ENCODE measurements around the gene RNPS1.

Gene RNPS1

DNA sequence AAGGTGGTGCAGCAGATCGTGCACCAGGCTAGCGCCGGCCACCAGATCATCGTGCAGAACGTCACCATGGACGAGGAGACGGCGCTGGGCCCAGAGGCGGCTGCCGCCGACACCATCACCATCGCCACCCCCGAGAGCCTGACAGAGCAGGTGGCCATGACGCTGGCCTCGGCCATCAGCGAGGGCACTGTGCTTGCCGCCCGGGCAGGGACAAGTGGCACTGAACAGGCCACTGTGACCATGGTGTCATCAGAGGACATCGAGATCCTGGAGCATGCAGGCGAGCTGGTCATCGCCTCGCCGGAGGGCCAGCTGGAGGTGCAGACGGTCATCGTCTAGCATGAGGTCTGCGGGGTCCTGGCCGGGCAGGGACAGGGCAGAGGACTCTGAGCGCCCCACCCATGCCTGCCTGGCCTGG is 32.7 kb downstream of the RNPS1 start:
- Histone ChIP-seq H3K4me2 (ENCODE audit: low read depth, low read length, poor library complexity, severe bottlenecking) (no peak overlapping the region), H3K9ac (ENCODE audit: low read length) (no peak overlapping the region), H3K4me3 (ENCODE audit: insufficient read depth, low read length, poor library complexity, severe bottlenecking) (no peak overlapping the region), H3K27me3 (ENCODE audit: low read length) (no peaks in the 10 kb centered on the region), H4K20me1 (ENCODE audit: low read depth, low read length) (no peaks in the 10 kb centered on the region), H3K9me3 (ENCODE audit: insufficient read depth, low read length) (no peaks in the 10 kb centered on the region), H3F3A (ENCODE audit: insufficient read depth) (0 out of 2 replicates have a peak, but pooled peaks cover 4% of the 10 kb centered on the region), H2AFZ (ENCODE audit: low read depth, low read length, severe bottlenecking) (no peak overlapping the region), H3K9me2 (replicated peaks; ENCODE audit: insufficient read depth, low read length) (no peaks in the 10 kb centered on the region), H3K27ac (ENCODE audit: low read depth, low read length) (no peak overlapping the region), H3K79me2 (ENCODE audit: insufficient read depth, low read length) (no peaks in the 10 kb centered on the region), H3K36me3 (ENCODE audit: low read length) (no peaks in the 10 kb centered on the region)
- TF ChIP-seq EZH2phosphoT487 (conservative IDR thresholded peaks at IDR 0.05; ENCODE audit: low read length) = no peak
- TF ChIP-seq, protein P1, sequence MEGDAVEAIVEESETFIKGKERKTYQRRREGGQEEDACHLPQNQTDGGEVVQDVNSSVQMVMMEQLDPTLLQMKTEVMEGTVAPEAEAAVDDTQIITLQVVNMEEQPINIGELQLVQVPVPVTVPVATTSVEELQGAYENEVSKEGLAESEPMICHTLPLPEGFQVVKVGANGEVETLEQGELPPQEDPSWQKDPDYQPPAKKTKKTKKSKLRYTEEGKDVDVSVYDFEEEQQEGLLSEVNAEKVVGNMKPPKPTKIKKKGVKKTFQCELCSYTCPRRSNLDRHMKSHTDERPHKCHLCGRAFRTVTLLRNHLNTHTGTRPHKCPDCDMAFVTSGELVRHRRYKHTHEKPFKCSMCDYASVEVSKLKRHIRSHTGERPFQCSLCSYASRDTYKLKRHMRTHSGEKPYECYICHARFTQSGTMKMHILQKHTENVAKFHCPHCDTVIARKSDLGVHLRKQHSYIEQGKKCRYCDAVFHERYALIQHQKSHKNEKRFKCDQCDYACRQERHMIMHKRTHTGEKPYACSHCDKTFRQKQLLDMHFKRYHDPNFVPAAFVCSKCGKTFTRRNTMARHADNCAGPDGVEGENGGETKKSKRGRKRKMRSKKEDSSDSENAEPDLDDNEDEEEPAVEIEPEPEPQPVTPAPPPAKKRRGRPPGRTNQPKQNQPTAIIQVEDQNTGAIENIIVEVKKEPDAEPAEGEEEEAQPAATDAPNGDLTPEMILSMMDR (IDR thresholded peaks at IDR 0.05; ENCODE audit: insufficient read depth, low read length, poor library complexity, severe bottlenecking) = no peak

DNA sequence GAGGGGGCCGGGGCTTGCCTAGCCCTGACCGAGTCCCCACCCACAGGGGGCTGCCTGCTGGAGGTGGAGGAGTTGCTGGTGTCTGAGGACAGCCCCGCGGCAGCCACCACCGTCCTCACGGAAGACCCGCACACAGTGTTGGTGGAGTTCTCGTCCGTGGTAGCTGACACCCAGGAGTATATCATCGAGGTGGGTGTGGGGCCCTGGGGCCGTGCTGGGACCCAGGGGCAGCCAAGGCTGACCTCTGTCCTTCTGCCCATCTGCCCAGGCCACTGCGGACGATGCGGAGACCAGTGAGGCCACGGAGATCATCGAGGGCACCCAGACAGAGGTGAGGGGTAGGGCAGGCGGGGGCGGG is 33.1 kb downstream of the RNPS1 start:
- no peaks in the 10 kb centered on the region for H3K36me3 ChIP-seq (ENCODE audit: low read length)
- 0 out of 2 replicates have a peak, but pooled peaks cover 4% of the 10 kb centered on the region for H3F3A ChIP-seq (ENCODE audit: insufficient read depth)
- no peak overlapping the region for H2AFZ ChIP-seq (ENCODE audit: low read depth, low read length, severe bottlenecking)
- no peaks in the 10 kb centered on the region for H3K9me3 ChIP-seq (ENCODE audit: insufficient read depth, low read length)
- no peaks in the 10 kb centered on the region for H4K20me1 ChIP-seq (ENCODE audit: low read depth, low read length)
- no peaks in the 10 kb centered on the region for H3K79me2 ChIP-seq (ENCODE audit: insufficient read depth, low read length)
- no peak overlapping the region for H3K4me2 ChIP-seq (ENCODE audit: low read depth, low read length, poor library complexity, severe bottlenecking)
- H3K27ac ChIP-seq (ENCODE audit: low read depth, low read length) = no peak overlapping the region
- no peak overlapping the region for H3K9ac ChIP-seq (ENCODE audit: low read length)
- H3K9me2 ChIP-seq (replicated peaks; ENCODE audit: insufficient read depth, low read length) = no peaks in the 10 kb centered on the region
- H3K4me3 ChIP-seq (ENCODE audit: insufficient read depth, low read length, poor library complexity, severe bottlenecking) = no peak overlapping the region
- no peak for TF ChIP-seq EZH2phosphoT487 (conservative IDR thresholded peaks at IDR 0.05; ENCODE audit: low read length)
- TF ChIP-seq, protein P1 (IDR thresholded peaks at IDR 0.05; ENCODE audit: insufficient read depth, low read length, poor library complexity, severe bottlenecking) = no peak
- no peaks in the 10 kb centered on the region for H3K27me3 ChIP-seq (ENCODE audit: low read length)

DNA sequence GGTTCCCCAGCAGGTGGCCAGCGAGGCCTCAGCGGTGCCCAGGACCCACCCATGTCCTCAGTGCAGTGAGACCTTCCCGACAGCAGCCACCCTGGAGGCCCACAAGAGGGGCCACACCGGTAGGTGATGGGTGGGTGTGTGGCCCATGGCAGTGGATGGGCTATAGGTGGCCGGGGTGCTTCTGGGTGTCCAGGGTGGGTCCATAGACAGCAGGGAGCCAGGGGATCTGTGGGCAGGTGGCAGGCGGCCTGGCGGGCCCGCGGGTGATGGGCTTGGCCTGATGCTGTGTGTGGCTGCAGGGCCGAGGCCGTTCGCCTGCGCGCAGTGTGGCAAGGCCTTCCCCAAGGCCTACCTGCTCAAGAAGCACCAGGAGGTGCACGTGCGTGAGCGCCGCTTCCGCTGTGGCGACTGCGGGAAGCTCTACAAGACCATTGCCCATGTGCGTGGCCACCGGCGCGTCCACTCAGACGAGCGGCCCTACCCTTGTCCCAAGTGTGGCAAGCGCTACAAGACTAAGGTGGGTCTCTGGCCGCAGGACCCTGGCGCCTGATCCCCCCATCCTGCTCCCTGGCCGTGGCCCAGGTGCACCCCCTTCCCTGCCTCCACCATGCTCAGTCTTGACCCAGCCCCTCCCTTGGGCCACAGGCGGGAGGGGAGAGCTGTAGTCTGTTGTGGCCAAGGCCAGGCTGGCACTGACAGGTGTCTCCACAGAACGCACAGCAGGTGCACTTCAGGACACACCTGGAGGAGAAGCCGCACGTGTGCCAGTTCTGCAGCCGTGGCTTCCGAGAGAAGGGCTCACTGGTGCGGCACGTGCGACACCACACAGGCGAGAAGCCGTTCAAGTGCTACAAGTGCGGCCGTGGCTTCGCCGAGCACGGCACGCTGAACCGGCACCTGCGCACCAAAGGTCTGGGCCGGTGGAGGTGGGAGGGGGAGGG is 33.8 kb downstream of the RNPS1 start:
- no peak overlapping the region for H3K4me2 ChIP-seq (ENCODE audit: low read depth, low read length, poor library complexity, severe bottlenecking)
- H3K9me3 ChIP-seq (ENCODE audit: insufficient read depth, low read length) = no peaks in the 10 kb centered on the region
- 0 out of 2 replicates have a peak, but pooled peaks cover under 1% of the 10 kb centered on the region for H3F3A ChIP-seq (ENCODE audit: insufficient read depth)
- H3K27ac ChIP-seq (ENCODE audit: low read depth, low read length) = no peak overlapping the region
- H3K9me2 ChIP-seq (replicated peaks; ENCODE audit: insufficient read depth, low read length) = no peaks in the 10 kb centered on the region
- H2AFZ ChIP-seq (ENCODE audit: low read depth, low read length, severe bottlenecking) = no peak overlapping the region
- TF ChIP-seq EZH2phosphoT487 (conservative IDR thresholded peaks at IDR 0.05; ENCODE audit: low read length) = no peak
- TF ChIP-seq, protein P1 (IDR thresholded peaks at IDR 0.05; ENCODE audit: insufficient read depth, low read length, poor library complexity, severe bottlenecking) = no peak
- no peaks in the 10 kb centered on the region for H4K20me1 ChIP-seq (ENCODE audit: low read depth, low read length)
- H3K27me3 ChIP-seq (ENCODE audit: low read length) = no peaks in the 10 kb centered on the region
- H3K4me3 ChIP-seq (ENCODE audit: insufficient read depth, low read length, poor library complexity, severe bottlenecking) = no peak overlapping the region
- no peaks in the 10 kb centered on the region for H3K36me3 ChIP-seq (ENCODE audit: low read length)
- no peaks in the 10 kb centered on the region for H3K79me2 ChIP-seq (ENCODE audit: insufficient read depth, low read length)
- H3K9ac ChIP-seq (ENCODE audit: low read length) = no peak overlapping the region
